NCI-H146 (cell line): ENCODE data around the gene TNS4.

Experiments used
- DNase-seq: peaks from one replicate; lab custom pipeline; 2025; lab: John Stamatoyannopoulos, UW

Gene TNS4

DNA sequence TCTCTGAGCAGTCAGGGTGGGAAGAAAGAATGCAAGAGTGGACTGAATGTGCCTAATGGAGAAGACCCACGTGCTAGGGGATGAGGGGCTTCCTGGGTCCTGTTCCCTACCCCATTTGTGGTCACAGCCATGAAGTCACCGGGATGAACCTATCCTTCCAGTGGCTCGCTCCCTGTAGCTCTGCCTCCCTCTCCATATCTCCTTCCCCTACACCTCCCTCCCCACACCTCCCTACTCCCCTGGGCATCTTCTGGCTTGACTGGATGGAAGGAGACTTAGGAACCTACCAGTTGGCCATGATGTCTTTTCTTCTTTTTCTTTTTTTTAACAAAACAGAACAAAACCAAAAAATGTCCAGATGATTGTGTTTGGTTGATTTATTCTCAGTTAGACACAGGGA, 44.1 kb downstream of the TNS4 start:
- DNase-seq = no peak

DNA sequence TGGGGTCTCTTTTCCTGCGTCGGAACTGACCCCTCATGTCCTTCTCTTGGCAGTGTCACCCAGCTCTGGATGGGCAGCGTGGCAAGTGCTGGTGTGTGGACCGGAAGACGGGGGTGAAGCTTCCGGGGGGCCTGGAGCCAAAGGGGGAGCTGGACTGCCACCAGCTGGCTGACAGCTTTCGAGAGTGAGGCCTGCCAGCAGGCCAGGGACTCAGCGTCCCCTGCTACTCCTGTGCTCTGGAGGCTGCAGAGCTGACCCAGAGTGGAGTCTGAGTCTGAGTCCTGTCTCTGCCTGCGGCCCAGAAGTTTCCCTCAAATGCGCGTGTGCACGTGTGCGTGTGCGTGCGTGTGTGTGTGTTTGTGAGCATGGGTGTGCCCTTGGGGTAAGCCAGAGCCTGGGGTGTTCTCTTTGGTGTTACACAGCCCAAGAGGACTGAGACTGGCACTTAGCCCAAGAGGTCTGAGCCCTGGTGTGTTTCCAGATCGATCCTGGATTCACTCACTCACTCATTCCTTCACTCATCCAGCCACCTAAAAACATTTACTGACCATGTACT, 44.9 kb downstream of the TNS4 start:
- no peak for DNase-seq

DNA sequence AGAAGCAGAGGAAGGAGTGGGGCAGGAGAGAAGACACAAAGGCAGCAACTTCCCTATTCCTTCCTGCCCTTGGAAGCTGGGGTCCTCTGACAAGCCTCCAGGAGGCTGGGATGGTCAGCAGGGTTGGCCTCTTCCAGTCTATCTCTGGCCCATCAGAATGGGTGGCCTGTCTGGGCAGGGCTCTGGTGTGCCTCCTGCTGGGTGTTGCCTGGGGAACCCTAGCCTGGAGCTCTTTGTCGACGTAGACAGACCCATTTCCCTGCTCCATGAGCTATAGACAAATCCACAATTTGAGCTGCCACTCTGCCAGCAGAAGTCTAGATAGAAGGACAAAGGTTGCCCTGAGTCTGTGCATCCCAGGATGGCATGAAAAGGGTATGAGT, 46.8 kb downstream of the TNS4 start:
- DNase-seq = peak; percentile 74

DNA sequence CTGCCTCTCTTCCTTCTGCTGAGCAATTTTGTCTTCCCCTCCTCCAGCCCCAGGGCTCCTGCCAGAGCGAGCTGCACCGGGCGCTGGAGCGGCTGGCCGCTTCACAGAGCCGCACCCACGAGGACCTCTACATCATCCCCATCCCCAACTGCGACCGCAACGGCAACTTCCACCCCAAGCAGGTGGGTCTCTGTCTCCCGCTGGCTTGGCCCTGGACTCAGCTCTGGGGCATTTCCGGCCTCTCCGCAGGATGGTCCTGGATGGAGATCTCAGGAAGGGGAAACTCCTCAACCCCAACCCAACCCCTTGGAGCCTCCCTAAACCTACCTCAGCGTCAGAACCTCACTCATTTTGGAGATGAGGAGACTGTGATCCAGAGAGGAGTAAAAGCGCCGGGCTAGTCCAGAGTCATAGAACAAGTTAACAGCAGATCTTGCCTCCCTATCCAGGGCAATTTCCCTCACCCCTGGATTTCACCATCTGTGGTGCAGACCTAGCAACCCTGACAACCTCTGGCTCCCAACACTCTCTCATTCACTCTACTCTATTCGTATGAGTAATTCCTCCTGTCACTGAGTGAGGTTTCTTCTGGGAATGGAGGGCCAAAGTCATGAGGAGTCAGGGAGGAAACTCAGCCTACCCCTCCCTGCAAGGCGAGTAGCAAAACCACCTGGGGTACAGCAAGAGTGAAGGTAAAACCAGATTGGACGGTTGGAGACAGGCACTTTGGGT, 47.4 kb downstream of the TNS4 start:
- DNase-seq = no peak

DNA sequence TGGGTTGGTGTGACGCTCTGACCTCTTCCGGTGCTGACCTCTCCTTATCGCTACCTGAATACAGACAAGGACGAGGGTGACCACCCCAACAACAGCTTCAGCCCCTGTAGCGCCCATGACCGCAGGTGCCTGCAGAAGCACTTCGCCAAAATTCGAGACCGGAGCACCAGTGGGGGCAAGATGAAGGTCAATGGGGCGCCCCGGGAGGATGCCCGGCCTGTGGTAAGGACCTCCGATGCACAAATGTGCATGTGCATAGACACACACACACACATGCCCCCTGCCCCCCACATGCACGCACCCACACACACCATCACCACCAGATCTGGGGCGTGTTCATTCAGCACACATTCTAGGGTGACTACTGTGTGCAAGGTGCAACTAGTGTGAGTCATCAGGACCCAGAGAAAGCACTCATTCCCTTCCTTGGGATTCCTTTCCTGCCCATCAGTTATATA, 48.5 kb downstream of the TNS4 start:
- no peak for DNase-seq

DNA sequence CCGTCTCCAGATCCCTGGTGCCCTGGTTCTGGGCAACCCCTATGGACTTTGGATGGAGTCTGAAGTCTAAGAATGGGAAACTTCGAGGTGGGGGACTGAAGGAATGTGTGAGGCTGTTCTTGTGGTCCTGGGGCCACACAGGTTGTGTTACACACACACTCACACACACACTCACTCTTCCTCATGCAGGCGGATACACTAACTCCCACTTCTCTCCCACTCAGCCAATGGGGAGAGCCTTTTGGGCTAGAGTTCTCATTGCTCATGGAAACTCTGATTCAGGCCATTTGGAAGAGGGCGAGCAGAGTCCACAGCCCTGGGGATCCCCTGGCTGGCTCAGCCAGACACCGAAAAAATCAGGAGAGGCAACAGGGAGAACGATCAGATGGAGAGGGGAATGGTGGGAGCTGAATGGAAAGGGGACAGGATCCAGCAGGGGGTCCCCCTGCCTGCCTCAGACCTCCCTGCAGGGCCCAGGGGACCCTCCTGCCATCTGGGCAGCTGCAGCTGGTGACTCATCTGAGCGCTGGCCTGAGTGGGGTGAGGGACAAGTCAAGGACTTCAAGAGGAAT, 49.1 kb downstream of the TNS4 start:
- no peak for DNase-seq

DNA sequence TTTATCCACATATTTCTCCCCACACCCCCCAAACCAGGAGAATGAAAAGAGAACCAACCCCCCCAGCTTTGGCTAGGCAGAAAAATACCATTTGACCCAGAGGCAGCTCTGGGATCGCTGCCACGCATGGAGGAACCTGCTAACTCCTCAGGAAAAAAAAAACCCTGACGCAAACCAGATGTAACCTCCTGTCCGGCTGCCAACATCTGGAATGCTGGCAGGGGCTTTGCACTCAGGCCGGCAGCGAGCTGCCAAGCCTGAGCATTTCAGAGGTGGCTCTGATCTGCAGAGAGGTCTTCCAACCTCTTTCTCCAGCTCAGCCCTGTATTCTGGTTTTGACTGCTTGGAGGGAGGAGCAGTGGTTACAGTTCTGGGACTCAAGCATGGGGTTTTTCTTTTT, 50.0 kb downstream of the TNS4 start:
- no peak for DNase-seq

DNA sequence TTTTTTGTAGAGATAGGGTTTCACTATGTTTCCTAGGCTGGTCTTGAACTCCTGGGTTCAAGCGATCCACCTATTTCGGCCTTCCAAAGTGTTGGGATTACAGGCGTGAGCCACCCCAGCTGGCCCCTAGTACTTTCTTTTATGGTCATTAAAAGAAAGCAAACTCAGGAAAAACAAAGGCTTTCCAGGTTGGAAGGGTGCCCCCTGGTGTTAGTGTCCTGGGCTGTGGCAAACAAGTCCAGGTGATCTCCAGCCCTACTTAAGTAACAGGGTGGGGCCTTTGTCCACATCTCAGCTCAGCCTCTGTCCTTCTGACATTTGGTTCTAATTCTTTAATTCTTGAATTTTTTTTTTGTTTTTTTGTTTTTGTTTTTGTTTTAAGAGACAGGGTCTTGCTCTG, 51.2 kb downstream of the TNS4 start:
- DNase-seq = peak; percentile 58

DNA sequence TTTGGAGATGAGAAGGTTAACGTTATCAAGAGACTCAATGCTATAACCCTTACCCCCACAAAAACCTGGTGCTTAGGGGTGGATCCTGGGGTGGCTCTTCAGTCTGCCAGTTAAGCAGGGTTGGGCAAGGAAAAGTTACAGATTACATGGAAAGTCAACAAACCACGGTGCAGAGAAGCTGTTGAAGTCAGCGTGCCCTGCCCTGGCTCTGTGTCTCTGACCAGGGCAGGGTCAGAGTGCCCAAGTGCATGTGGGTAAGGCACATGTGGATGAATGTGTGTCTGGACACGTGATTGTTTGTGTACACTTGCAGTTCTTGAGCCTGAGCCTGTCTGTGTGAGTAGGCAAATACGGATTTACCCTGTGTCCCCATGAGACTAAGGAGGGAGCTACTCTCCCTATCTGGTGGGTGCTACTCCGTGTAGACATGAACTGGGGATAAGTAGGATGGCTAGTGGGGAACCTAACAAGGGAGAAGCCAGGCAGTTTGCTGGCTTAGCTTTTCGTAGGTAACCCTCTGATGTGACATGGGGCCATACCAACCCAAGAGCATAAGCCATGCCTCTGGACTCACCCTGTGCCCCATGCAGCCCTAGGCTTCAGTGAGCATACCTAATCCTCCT, 52.7 kb downstream of the TNS4 start:
- no peak for DNase-seq

DNA sequence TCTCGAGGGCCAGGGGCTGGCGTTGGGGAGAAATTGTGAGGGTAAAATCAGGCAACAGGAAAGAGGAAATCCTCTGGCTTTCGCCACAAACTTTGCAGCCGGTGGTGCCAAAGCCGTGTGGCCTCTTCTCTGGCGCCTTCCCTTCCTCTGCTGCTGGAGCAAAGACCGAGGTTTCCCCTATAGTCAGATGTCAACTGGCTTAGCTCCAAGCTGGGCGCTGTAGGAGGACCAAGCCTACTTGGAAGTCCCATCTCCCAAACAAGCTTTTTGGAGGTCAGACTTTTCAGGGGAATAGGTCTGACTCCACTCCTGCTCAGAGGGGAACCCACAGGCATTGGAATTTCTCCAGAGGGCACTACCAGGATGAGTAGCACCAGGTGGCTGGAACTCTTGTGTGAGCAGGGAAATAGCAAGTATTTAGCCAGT, 53.2 kb downstream of the TNS4 start:
- no peak for DNase-seq

DNA sequence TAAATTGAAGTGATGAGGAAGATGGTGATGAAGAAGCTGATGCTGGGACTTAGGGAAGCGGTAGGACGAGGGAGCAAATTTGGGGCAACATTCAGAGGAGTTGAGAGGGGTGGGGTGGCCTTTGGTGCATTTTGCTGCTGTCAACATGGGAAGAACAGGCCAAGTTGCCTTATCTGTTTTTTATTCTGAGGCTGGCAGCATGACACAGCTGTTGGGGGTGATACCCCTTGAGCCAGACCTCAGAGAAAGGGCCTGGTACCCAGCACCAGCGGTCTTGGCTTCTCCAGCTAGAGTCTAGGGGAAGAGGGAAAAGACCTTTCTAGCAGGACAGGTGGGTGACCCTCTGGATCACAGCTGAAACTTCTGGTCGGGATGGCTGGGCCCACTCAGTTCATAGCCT, 53.6 kb downstream of the TNS4 start:
- DNase-seq = no peak

DNA sequence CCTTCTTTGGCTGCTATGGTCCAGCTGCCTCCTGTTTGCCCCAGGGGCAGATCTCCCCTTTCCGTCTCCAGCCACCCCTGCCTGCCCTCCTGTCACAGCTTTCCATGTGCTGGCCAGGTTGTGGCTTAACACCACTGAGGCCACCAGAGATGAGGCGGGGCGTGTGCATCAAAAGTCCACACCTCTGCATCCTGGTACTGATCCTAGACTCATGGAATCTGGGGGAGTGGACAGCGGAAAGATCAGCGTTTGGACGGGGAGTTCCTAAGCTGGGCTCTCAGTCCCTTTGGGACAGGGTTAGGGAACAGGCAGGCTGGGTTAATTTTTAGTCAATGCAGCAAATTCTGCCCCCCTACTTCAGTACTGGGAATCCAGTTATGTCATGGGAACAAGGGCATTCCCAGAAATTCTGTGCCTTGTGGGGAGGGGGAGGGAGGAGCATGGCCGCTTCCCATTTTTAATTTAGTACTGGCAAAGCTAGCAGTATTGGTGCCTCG, 54.2 kb downstream of the TNS4 start:
- DNase-seq = no peak

DNA sequence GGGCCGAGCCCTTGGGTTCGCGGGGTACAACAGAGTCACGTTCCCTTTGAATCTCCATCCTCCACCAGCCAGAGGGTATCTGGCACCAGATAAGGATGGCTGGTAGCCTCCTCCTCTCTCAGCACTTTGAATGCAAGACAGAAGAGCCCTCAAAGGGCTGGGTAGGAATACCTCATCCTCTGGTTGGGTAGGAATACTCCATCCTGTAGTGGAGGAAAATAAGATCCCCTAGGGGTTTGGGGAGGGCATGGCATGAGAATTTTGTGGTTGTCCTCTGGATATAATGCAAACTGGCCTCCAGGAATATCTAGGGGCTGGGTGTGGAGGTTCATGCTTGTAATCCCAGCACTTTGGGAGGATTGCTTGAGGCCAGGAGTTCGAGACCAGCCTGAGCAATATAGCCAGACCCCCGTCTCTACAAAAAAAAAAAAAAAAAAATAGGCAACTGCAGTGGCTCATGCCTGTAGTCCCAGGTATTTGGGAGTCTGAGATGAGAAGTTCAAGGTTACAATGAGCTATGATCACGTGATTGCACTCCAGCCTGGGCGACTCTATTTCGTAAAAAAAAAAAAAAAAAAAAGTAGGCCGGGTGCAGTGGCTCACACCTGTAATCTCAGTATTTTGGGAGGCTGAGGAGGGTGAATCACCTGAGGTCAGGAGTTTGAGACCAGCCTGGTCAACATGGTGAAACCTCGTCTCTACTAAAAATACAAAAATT, 55.5 kb downstream of the TNS4 start:
- no peak for DNase-seq

DNA sequence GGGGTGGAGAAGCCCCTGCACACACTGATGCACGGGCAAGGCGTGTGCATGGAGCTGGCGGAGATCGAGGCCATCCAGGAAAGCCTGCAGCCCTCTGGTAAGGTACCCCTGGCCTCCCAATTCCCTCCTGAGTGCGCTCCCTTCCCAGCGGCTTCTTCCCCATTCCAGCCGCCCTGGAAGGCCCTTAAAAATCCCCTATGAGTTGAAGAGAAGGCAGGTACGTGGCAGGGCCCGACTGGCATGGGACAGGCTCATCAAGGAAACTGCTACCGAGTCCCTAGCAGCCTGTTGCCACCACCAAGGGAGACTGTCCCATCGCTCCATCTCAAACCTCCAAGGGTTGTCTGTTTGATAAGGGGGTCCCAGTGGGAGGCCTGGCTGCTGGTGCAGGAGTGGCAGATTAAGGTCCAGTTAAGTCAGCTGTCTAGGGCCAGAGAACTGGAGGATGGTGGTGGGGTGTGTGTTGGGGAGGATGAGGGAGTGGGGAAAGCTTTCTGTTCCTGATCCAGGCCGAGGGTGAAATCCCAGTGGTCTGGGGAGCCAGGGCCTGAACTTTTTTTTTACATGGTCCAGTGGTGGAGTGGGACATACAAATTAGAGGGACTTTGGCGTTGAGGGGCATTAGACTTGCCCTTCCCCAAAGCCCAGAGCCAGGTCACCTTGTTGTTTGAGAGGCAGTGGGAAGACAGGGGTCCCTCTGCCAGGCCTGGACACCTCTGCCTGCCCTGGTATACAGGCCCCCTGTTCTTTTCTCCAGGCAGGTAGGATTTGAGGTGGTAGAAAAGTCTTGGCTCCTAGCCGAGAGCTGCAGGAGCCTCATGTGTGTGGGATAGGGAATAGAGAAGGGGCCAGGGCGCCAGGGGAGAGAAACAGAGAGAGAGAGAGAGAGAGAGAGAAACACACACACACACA, 57.2 kb downstream of the TNS4 start:
- no peak for DNase-seq

DNA sequence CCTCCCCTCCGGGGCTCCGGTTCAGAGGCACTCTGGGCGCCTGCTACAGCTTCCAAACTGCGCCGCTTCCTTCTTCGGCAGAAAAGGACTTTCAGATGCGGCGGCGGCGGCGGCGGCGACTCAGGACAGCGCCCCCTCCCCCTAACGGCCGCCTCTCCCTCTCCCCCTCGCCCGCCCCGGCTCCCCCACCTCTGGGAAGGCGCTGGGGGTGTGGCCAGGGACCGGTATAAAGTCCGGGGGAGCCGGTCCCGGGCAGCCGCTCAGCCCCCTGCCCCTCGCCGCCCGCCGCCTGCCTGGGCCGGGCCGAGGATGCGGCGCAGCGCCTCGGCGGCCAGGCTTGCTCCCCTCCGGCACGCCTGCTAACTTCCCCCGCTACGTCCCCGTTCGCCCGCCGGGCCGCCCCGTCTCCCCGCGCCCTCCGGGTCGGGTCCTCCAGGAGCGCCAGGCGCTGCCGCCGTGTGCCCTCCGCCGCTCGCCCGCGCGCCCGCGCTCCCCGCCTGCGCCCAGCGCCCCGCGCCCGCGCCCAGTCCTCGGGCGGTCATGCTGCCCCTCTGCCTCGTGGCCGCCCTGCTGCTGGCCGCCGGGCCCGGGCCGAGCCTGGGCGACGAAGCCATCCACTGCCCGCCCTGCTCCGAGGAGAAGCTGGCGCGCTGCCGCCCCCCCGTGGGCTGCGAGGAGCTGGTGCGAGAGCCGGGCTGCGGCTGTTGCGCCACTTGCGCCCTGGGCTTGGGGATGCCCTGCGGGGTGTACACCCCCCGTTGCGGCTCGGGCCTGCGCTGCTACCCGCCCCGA, 58.0 kb downstream of the TNS4 start, which contains the start of gene IGFBP4:
IGFBP4 (plus strand) TSS at position 255 of the 792 bp plus-strand sequence; CDS start at position 541, 286 bp downstream.
- DNase-seq = peak; percentile 82

DNA sequence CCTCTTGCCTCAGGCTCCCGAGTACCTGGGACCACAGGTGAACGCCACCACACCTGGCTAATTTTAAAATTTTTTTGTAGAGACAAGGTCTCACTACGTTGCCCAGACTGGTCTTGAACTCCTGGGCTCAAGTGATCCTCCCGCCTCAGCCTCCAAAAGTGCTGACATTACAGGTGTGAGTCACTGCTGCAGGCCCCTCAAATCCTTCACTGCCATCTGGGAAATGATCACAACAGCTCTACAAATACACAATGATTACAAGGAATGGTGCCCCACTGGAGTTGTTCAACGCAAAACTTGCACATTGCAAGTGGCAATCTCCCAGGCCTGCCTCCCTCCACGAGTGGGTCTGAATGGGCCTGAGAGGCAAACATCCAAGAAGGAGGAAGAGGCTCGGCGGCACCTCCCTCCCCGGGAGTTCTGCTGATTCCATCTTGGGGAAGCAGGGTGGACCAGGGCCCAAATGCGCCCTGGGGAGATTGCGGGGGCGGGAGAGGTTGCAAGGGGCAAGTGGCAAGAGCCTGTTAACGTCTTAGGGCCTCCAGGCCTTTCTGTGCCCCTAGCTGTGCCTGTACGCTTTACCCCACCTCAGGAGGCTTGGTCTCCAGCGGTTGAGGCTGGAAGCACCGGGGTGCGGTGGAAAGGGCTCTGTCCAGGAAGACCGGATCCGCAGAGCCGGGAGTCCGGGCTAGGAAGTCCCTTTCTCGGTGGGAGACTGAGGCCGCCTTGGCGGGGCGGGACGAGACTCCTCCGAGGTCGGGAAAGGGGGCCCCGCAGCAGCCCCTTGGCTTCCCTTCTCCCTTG, 58.8 kb downstream of the TNS4 start:
- DNase-seq = peak; percentile 42

DNA sequence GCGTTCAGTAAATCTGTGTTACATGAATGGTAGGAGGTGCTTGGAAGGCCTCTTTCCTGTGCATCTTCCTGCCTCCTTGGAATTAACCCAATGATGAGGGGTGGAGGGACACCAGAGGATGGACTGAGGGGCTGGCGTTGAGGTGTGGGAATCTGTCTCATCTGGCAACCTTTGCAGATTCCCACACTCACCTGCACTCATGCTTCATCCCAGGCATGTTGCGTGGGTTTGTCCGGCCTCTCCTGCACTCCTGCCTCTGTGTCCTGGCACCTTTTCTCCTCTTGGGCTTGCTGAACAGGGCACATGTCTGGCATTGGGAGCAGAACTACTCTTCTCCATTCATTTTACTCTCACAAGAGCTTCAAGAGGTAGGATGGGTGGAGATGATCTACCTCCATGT, 61.3 kb downstream of the TNS4 start:
- DNase-seq = no peak

DNA sequence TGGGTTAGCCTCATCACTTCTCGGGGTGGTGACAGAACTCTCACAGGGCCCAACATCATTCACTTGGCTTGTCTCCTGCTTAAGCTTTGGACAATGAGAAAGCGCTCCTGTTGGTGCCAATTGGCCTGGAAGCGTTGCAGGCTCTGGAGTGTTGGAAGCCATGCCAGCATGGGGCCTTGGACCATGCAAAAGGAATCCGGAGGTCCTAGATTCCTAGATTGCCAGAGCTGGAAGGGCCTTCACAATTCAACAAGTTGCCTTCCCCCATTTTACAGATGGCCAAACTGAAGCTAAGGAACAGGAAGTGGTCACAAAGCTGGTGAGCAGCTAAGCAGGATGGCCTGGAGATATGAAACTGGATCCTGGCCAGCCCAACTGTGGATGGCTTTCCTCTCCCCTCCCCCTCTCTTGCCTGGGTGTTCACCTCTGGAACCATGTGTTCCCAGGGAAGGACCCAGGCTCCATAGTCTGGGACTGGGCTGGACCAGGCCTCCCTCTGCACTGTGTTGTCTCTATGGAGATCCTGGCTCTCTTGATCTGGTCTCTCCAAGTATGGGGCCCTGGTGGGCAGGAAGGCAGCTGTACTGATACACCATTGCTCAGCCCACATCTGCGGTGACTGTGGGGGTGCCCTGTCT, 64.2 kb downstream of the TNS4 start:
- no peak for DNase-seq

DNA sequence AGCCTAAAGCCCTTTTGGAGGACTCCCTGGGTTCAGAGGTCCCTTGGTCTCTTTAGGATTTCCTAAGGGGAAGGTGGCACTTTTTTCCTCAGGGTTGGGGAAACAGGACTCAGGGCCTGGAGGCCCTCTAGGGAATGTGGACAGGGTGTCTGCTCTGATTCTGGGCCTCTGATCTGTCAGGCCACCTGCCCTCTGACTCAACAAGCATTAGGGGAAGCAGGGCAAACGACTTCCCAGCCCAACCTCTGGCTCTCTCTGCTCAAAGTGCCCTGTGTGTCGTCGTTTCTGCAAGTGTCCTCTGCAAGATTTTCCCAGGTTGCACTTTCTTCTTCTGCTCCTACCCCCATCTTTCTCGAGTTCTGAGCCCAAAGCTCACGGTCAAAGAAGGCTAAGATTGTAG, 64.8 kb downstream of the TNS4 start:
- no peak for DNase-seq
